22Rv1 (cell line): ENCODE results near the gene LRP2BP.

Experiments used
- ZFX ChIP-seq: fragments of 450-650 bp; IDR thresholded peaks from 2 replicates; pipeline ENCODE4 v1.6.1; 2017; ENCODE audit warnings: antibody characterized with exemption, borderline replicate concordance
- TF ChIP-seq, protein P1 (sequence below): fragments of 450-650 bp; IDR thresholded peaks from 2 replicates; pipeline ENCODE4 v1.5.1; 2017; ENCODE audit warnings: mild to moderate bottlenecking

DNA sequence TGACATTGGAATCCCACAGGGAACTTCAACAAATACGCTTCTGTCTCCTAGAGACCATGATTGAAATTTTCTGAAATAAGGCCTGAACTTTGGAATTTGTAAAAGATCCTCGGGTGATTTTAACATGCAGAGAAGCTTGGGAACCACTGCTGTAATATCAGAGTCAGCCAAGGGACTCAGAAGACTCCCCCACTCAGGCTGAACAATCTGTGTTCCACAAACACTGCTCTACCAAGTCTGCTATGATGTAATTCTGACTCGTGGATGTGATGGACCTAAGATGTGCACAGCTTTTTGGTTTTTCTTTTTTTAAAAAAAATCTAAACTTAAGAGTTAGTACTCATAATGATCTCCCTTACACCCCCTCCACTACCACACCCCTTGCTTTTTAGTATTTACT lies 26.0 kb downstream of the LRP2BP start:
- TF ChIP-seq, protein P1, sequence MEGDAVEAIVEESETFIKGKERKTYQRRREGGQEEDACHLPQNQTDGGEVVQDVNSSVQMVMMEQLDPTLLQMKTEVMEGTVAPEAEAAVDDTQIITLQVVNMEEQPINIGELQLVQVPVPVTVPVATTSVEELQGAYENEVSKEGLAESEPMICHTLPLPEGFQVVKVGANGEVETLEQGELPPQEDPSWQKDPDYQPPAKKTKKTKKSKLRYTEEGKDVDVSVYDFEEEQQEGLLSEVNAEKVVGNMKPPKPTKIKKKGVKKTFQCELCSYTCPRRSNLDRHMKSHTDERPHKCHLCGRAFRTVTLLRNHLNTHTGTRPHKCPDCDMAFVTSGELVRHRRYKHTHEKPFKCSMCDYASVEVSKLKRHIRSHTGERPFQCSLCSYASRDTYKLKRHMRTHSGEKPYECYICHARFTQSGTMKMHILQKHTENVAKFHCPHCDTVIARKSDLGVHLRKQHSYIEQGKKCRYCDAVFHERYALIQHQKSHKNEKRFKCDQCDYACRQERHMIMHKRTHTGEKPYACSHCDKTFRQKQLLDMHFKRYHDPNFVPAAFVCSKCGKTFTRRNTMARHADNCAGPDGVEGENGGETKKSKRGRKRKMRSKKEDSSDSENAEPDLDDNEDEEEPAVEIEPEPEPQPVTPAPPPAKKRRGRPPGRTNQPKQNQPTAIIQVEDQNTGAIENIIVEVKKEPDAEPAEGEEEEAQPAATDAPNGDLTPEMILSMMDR: no peak
- TF ChIP-seq ZFX: no peak
